Stimulated activated CD4-positive, alpha-beta T cell treated with anti-CD3 and anti-CD28 coated beads, Interleukin-1b, Interleukin-23, amount 100 ng/mL, for 1 hour (primary cell): ENCODE data around the gene ADAM17.

Experiments used
- DNase-seq, 2 donors: peaks; one replicate each; pipeline ENCODE4 v3.0.0-alpha.2; 2020; ENCODE audit warnings: low read depth in 2 of 2

The ADAM17 gene

GRCh38 chr2:9472511-9472910, 83.1 kb downstream of the ADAM17 start:
- DNase-seq = no peak

- no peak for DNase-seq
Observed at GRCh38 chr2:9471206-9471605, 84.4 kb downstream of the ADAM17 start.

- no peak for DNase-seq
Observed at GRCh38 chr2:9467687-9468086, 87.9 kb downstream of the ADAM17 start.

DNA sequence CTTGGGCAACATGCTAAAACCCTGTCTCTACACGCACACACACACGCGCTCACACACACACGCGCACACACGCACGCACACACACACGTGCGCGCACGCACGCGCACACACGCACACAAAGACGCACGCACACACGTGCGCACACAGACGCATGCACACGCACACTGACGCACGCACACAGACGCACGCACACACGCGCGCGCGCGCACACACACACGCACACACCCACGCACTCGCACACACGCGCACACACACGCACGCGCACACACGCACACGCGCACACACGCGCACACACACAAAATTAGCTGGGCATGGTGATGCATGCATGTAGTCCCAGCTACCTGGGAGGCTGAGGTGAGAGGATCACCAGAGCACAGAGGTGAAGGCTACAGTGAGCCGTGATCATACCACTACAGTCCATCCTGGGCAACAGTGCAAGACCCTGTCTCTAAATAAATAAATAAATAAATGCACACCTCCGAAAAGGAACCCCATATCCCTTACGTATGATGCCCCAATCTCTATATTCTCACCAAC, 89.4 kb downstream of the ADAM17 start:
- no peak for DNase-seq

DNA sequence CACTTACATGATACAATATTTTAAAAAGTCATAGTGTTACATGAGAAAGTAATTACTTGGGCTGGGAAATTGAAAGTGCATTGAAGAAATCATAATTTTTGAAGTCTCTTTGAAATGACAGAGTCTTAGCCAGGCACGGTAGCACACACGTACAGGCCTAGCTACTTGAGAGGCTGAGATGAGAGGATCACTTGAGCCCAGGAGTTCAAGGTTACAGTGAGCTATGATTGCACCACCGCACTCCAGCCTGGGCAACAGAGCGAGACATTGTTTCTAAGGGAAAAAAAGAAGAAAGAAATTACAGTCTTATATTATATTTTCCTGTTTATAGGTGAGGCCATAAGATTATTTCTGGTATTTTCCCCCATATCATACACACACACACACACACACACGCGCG, 90.5 kb downstream of the ADAM17 start:
- no peak for DNase-seq

DNA sequence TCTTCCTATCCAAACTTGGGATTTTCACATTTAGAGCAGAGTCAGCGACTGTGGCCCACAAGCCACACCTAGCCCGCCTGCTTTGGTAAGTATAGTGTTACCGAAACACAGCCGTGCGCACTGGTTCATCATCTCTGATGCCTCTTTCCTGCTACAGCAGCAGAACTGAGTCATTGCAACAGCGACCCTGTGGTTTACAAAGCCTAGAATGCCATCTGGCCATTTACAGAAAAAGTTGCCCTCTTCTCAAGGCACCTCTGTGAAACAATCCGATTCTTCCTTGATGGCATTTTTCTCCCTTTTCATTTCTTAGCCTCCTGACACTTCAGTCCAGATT, 92.0 kb downstream of the ADAM17 start:
- DNase-seq = no peak

GRCh38 chr2:9462886-9463697, 92.5 kb downstream of the ADAM17 start:
- DNase-seq = no peak

GRCh38 chr2:9462313-9462712, 93.3 kb downstream of the ADAM17 start:
- DNase-seq = no peak

GRCh38 chr2:9461079-9461478, 94.6 kb downstream of the ADAM17 start:
- no peak for DNase-seq

GRCh38 chr2:9460441-9461017, 95.1 kb downstream of the ADAM17 start:
- DNase-seq = no peak

- DNase-seq = no peak
Observed at GRCh38 chr2:9451231-9451630, 104.4 kb downstream of the ADAM17 start.

GRCh38 chr2:9445089-9445488, 110.5 kb downstream of the ADAM17 start:
- DNase-seq = no peak

- DNase-seq = no peak
Observed at GRCh38 chr2:9443526-9443925, 112.1 kb downstream of the ADAM17 start.

- no peak for DNase-seq
Observed at GRCh38 chr2:9441556-9441955, 114.1 kb downstream of the ADAM17 start.

DNA sequence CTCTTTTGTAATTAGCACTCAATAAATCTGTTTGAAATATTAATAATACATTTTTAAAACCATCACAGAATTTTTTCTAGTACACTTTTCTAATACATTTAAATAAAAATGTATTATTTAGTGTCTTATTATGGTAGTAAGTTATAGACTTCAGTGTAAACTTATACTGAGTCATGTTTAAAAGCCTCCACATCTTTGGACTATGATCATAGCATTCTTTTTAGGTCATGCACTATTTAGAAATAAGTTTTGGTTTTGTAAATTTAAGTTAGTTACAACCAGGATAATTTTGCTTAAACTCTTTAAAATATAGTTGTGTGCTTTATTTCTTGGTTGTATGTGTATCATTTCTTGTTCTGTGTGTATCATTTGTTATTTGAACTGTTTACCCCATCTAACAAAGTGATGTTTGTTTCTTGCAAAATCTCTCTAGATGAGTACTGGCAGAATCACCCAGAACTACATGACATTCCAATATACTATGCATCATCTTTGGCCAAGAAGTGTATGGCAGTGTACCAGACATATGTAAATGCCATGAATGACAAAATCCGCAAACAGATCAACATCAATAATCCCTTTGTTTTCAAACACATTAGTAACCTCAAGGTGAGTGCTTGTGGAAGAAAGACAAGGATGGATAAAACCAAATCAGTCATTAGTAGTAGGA, 115.4 kb downstream of the ADAM17 start:
- DNase-seq = no peak

GRCh38 chr2:9439536-9439935, 116.1 kb downstream of the ADAM17 start:
- DNase-seq = no peak
